ENCODE data around the gene NHEJ1. TPM values are rescaled to one million over a fixed set of nuclear protein-coding genes. Genes with fewer than 3 reads are reported as not detected.

The NHEJ1 gene
- total RNA-seq, 1 experiment from 2014 or later: 20.8 TPM

- Histone ChIP-seq H4K91ac (ENCODE audit: insufficient read length, low read depth, low read length) (no peak overlapping the region), H3K79me2 (ENCODE audit: insufficient read depth, low read length) (no peaks in the 10 kb centered on the region), H2BK15ac (ENCODE audit: low read depth, low read length) (no peak overlapping the region), H4K5ac (ENCODE audit: insufficient read length, low read depth, low read length) (no peak overlapping the region), H3K4ac (ENCODE audit: low read depth, low read length) (no peak overlapping the region), H3K27ac (ENCODE audit: insufficient read length, low read depth, low read length) (no peak overlapping the region), H3K23ac (ENCODE audit: insufficient read length, low read depth, low read length) (no peak overlapping the region), H3K18ac (ENCODE audit: insufficient read length, low read depth, low read length) (no peak overlapping the region), H2AFZ (ENCODE audit: low read length) (no peak overlapping the region), H3K4me1 (ENCODE audit: insufficient read depth, low read length) (no peaks in the 10 kb centered on the region), H2BK12ac (ENCODE audit: insufficient read length, low read depth, low read length) (no peak overlapping the region), H2BK5ac (ENCODE audit: insufficient read length, low read length) (no peak overlapping the region), H2AK5ac (ENCODE audit: insufficient read length, low read length) (no peak overlapping the region), H3T11ph (ENCODE audit: low read length) (no peak overlapping the region), H3K79me1 (ENCODE audit: insufficient read depth, low read depth, low read length, poor library complexity, severe bottlenecking) (no peaks in the 10 kb centered on the region), H3K56ac (ENCODE audit: insufficient read length, low read depth, low read length) (no peak overlapping the region), H3K4me2 (ENCODE audit: insufficient read depth, insufficient read length, low read length) (peak overlapping the region; percentile 86), H2BK20ac (ENCODE audit: low read depth, low read length, poor library complexity, severe bottlenecking) (no peak overlapping the region), H3K14ac (ENCODE audit: insufficient read depth, low read length) (no peak overlapping the region), H3K23me2 (ENCODE audit: insufficient read length, low read depth, low read length, poor library complexity, severe bottlenecking) (peaks cover 5% of the 10 kb centered on the region), H4K20me1 (ENCODE audit: control insufficient read depth, insufficient read depth, insufficient read length) (no peaks in the 10 kb centered on the region), H2BK120ac (ENCODE audit: low read depth, low read length, poor library complexity, severe bottlenecking) (no peak overlapping the region), H3K9ac (ENCODE audit: extremely low read depth, insufficient read length, low read length) (no peak overlapping the region), H4K8ac (replicated peaks; ENCODE audit: insufficient read length, low read depth, low read length) (no peak overlapping the region), H3K27me3 (ENCODE audit: insufficient read depth, low read length) (no peaks in the 10 kb centered on the region; the same call in 1 of the 2 replicates), H3K9me3 (ENCODE audit: control insufficient read depth, low read depth, low read length) (no peaks in the 10 kb centered on the region)
- H3K4me1 Mint-ChIP-seq: peaks cover 15 to 22% of the 10 kb centered on the region in 2 experiments
- no peak for TF ChIP-seq CTCF (conservative IDR thresholded peaks at IDR 0.05)
- H3K4me3 Mint-ChIP-seq: peak overlapping the region; percentile 82 to 91
- peaks cover 18% of the 10 kb centered on the region for H3K27me3 Mint-ChIP-seq (ENCODE audit: low read depth)
- H3K27ac Mint-ChIP-seq: peak overlapping the region in 2 of 3 experiments; percentile 42 to 92; a peak in 1 of 7 replicates
- H3K36me3 Mint-ChIP-seq (ENCODE audit: insufficient read depth in 1 of 3, low read depth in 3 of 3): peaks cover 3 to 12% (median 8%) of the 10 kb centered on the region in 3 experiments; a peak in 6 of 7 replicates
- H3K9me3 Mint-ChIP-seq: no peaks in the 10 kb centered on the region
- WGBS (ENCODE audit: extremely low coverage, insufficient read length, low lambda C conversion rate): no CpG with 5 or more reads among the region's 18 CpGs
- DNase-seq: no peak
Observed at GRCh38 chr2:219159771-219160185, 837 bp downstream of the NHEJ1 start.

Measured in H9 (cell line).